Upper lobe of left lung (tissue), 6 donors: ENCODE data around the gene PCBP3. TPM values are rescaled to one million over a fixed set of nuclear protein-coding genes. Genes with fewer than 3 reads are reported as not detected.

ENCODE experiments used
- ATAC-seq, 2 donors: fragments of 200-7000 bp; cut with Tn5 transposase; one replicate each; pipeline ENCODE4 v1.9.1; 2022; ENCODE audit warnings: mild to moderate bottlenecking in 2 of 2, moderate library complexity in 2 of 2; ENCODE audit not compliant: low FRiP score in 2 of 2
- DNase-seq, 2 donors: peaks; one replicate each; pipeline ENCODE4 v3.0.0-alpha.2; 2019 to 2020
- H3K27ac ChIP-seq, 4 donors: fragments of 200-600 bp; sonication (generic); one replicate each; pipeline ENCODE4 v1.5.1; 2016 to 2019
- H3K27me3 ChIP-seq, 4 donors: fragments of 200-600 bp; sonication (generic); one replicate each; pipeline ENCODE4 v1.5.1; 2017 to 2019
- H3K36me3 ChIP-seq, 4 donors: fragments of 200-600 bp; sonication (generic); one replicate each; pipeline ENCODE4 v1.5.1; 2016 to 2019
- H3K4me1 ChIP-seq, 4 donors: fragments of 200-600 bp; sonication (generic); one replicate each; pipeline ENCODE4 v1.5.1; 2018 to 2019
- H3K4me3 ChIP-seq, 4 donors: fragments of 200-600 bp; sonication (generic); one replicate each; pipeline ENCODE4 v1.5.1; 2017 to 2019; ENCODE audit warnings: mild to moderate bottlenecking in 2 of 4, moderate library complexity in 1 of 4
- H3K9me3 ChIP-seq, 4 donors: fragments of 200-600 bp; sonication (generic); one replicate each; pipeline ENCODE4 v1.5.1; 2018 to 2019
- CTCF ChIP-seq, 6 experiments: fragments of 450-650 bp in 4 of 6; fragments of 200-600 bp in 2 of 6; sonication (generic) in 2 of 6; IDR thresholded peaks; one replicate each; pipeline ENCODE4 v1.5.1; 2016 to 2019; ENCODE audit warnings: antibody characterized with exemption in 6 of 6
- EP300 ChIP-seq, 4 donors: sonication (generic); formaldehyde crosslinking; IDR thresholded peaks; one replicate each; pipeline ENCODE4 v1.5.1; 2017; ENCODE audit warnings: antibody characterized with exemption in 4 of 4, control low read depth in 2 of 4
- POLR2A ChIP-seq, 4 donors: fragments of 450-650 bp; IDR thresholded peaks; one replicate each; pipeline ENCODE4 v1.5.1; 2016 to 2017; ENCODE audit warnings: antibody characterized with exemption in 4 of 4, mild to moderate bottlenecking in 2 of 4
- POLR2AphosphoS5 ChIP-seq, 2 donors: sonication (generic); formaldehyde crosslinking; IDR thresholded peaks; one replicate each; pipeline ENCODE4 v1.5.1; 2017; ENCODE audit warnings: antibody characterized with exemption in 2 of 2
- WGBS, 2 donors: methylation state at CpG; one replicate each; pipeline ENCODE4 v1.1.5; 2017 to 2018; 5-methylcytosine and 5-hydroxymethylcytosine counted together
- total RNA-seq, 6 donors: library from RNA; depleted of rRNA in 4 of 6; stranded (reverse); fragments of >200 nt in 4 of 6; gene quantifications; one replicate each; pipeline versions ENCODE4 v1.1.0 to v1.2.1, GENCODE V29; 2016 to 2021
- donor health status: DM: no; HTN: no; CAD: no; lungs with moderate emphysema.
- donor health status: DM: no; HTN: yes; CAD: no; lungs with severe emphysema.

The PCBP3 gene
- total RNA-seq, 6 donors from 2014 or later: 0.78 to 10.5 (median 3.3) TPM

DNA sequence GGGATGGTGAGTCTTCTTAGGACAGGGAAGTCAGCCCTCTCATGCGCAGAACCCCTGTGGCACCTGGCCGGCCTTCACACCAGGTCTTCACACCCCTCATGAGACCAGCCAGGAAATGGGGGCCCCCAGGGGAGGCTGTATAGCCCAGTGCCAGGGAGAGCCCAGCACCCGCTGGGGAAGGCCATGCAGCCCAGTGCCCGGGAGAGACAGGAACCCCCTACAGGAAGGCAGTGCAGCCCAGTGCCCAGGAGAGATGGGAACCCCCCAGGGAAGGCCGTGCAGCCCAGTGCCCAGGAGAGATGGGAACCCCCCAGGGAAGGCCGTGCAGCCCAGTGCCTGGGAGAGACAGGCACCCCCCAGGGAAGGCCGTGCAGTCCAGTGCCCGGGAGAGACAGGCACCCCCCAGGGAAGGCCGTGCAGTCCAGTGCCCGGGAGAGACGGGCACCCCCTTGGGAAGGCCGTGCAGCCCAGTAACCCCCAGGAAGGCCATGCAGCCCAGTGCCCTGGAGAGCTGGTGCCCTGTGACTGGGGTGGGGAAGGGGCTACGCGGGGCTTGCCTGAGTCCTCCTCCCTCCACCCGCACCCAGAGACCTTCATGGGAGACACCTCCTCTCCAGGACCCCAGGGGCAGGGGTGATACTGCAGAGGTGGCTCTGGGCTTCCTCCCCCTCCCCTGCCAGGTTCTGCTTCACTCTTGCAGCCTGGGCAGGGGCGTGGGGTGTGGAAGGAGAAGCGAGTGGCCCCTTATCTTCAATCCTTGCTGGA lies 227.5 kb downstream of the PCBP3 start:
- no peak overlapping the region for H3K27ac ChIP-seq
- TF ChIP-seq POLR2AphosphoS5 (IDR thresholded peaks at IDR 0.05): no peak
- no peak for TF ChIP-seq POLR2A (IDR thresholded peaks at IDR 0.05)
- no peaks in the 10 kb centered on the region for H3K36me3 ChIP-seq
- DNase-seq (peak in 1 of 2 donors; percentile 65), ATAC-seq (no peak)
- H3K27me3 ChIP-seq: peaks cover 0 to 9% (median 0%) of the 10 kb centered on the region in 4 donors
- H3K9me3 ChIP-seq: no peaks in the 10 kb centered on the region
- 78% methylated on average over 17 of the region's 17 CpGs; no CpG with 5 or more reads in 1 of the 2 donors for WGBS, 2 donors
- H3K4me3 ChIP-seq: no peak overlapping the region
- H3K4me1 ChIP-seq: no peaks in the 10 kb centered on the region

- peaks cover 0 to 9% (median 0%) of the 10 kb centered on the region in 4 donors for H3K27me3 ChIP-seq
- no peaks in the 10 kb centered on the region for H3K36me3 ChIP-seq
- TF ChIP-seq POLR2A (IDR thresholded peaks at IDR 0.05): no peak
- no peak for TF ChIP-seq CTCF (IDR thresholded peaks at IDR 0.05)
- no peak for TF ChIP-seq EP300 (IDR thresholded peaks at IDR 0.05)
- no peak for TF ChIP-seq POLR2AphosphoS5 (IDR thresholded peaks at IDR 0.05)
- 87% methylated on average over 16 to 22 of the region's 22 CpGs for WGBS, 2 donors
- DNase-seq (peak in 1 of 2 donors; percentile 56), ATAC-seq (no peak)
- H3K4me1 ChIP-seq: no peaks in the 10 kb centered on the region
- no peak overlapping the region for H3K4me3 ChIP-seq
- no peaks in the 10 kb centered on the region for H3K9me3 ChIP-seq
- H3K27ac ChIP-seq: no peak overlapping the region
Observed at GRCh38 chr21:45871616-45872236, 228.2 kb downstream of the PCBP3 start.

DNA sequence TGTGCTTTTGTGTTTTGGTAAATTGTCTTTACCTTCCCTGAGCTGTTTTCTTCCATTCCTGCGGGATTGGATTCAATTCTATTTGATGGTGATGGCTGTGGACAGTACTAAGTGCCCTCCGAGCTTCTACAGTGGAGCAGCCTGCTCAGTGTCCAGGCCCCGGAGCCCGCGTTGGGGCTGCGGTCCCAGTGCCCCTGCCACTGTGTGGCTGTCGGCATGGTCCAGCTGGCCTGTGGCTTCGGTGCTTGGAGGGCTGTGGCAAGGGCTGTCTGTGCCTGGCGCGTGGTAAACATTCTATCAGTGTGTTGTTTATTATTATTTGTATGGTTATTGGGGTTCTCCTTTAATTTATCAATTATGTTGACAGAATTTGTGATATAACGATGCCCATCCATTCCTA lies 228.9 kb downstream of the PCBP3 start:
- TF ChIP-seq POLR2A (IDR thresholded peaks at IDR 0.05) (no peak), POLR2AphosphoS5 (IDR thresholded peaks at IDR 0.05) (no peak), CTCF (IDR thresholded peaks at IDR 0.05) (no peak), EP300 (IDR thresholded peaks at IDR 0.05) (no peak)
- ATAC-seq: no peak
- 84 to 93% methylated on average over 11 of the region's 11 CpGs for WGBS, 2 donors
- H3K36me3 ChIP-seq: no peaks in the 10 kb centered on the region
- DNase-seq: peak in 1 of 2 donors; percentile 58
- no peaks in the 10 kb centered on the region for H3K9me3 ChIP-seq
- no peaks in the 10 kb centered on the region for H3K4me1 ChIP-seq
- H3K27ac ChIP-seq: no peak overlapping the region
- peaks cover 0 to 9% (median 0%) of the 10 kb centered on the region in 4 donors for H3K27me3 ChIP-seq
- H3K4me3 ChIP-seq: no peak overlapping the region

DNA sequence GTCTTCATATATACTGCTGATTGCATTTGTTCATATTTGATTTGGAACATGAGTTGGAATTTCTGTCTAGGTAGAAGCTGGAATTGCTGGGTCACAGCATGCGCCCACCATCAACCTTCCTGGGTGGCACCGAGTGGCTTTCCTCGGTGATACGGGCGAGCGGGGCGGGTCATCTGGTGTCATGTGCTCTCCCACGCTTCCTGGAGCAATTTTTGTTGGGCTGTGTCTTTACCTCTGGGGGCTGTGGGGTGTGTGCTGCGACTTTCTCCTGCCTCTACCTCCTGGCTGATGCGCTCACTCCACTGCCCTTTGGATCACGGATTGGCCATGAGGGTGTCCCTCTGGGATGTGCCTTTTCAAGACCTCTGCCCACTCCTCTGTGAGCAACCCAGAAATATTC lies 229.4 kb downstream of the PCBP3 start:
- peaks cover 0 to 9% (median 0%) of the 10 kb centered on the region in 4 donors for H3K27me3 ChIP-seq
- H3K4me1 ChIP-seq: no peaks in the 10 kb centered on the region
- 77 to 80% methylated on average over 11 of the region's 11 CpGs for WGBS, 2 donors
- no peaks in the 10 kb centered on the region for H3K36me3 ChIP-seq
- ATAC-seq: no peak
- no peak for DNase-seq
- TF ChIP-seq EP300 (IDR thresholded peaks at IDR 0.05) (no peak), POLR2AphosphoS5 (IDR thresholded peaks at IDR 0.05) (no peak), POLR2A (IDR thresholded peaks at IDR 0.05) (no peak), CTCF (IDR thresholded peaks at IDR 0.05) (no peak)
- H3K27ac ChIP-seq: no peak overlapping the region
- H3K9me3 ChIP-seq: no peaks in the 10 kb centered on the region
- H3K4me3 ChIP-seq: no peak overlapping the region

DNA sequence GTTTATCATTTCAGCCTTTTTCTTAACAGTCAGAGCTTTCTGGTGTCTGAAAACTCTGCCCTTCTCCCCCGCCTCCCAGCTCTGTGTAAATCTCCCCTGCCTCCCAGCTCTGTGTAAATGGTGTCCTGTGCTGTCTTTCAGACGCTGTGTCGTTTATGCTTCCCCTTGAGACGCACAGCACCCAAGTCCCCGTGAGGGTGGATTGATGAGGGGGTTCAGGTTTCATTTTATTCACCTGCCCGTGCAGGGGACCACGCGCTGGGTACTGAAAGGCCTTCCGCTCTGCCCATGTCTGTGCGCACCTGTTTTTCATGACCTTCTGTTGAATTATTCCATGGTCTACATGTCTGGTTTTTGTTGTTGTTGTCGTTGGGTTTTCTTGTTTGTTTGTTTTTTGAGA lies 229.9 kb downstream of the PCBP3 start:
- Histone ChIP-seq H3K27me3 (peaks cover 0 to 9% (median 0%) of the 10 kb centered on the region in 4 donors), H3K9me3 (no peaks in the 10 kb centered on the region), H3K4me1 (no peaks in the 10 kb centered on the region), H3K4me3 (no peak overlapping the region), H3K27ac (no peak overlapping the region), H3K36me3 (no peaks in the 10 kb centered on the region)
- no peak for TF ChIP-seq EP300 (IDR thresholded peaks at IDR 0.05)
- TF ChIP-seq POLR2AphosphoS5 (IDR thresholded peaks at IDR 0.05): no peak
- no peak for TF ChIP-seq CTCF (IDR thresholded peaks at IDR 0.05)
- no peak for TF ChIP-seq POLR2A (IDR thresholded peaks at IDR 0.05)
- WGBS, 2 donors: 83% methylated on average over 11 of the region's 11 CpGs
- DNase-seq: no peak
- ATAC-seq: no peak
